GM12891 (cell line): ENCODE results near the gene ADD1.

ENCODE experiments used
- POLR2A ChIP-seq: IDR thresholded peaks from 2 replicates; pipeline ENCODE4 v1.6.1; 2011; ENCODE audit warnings: low read depth, low read length, control low read depth
- POLR2AphosphoS5 ChIP-seq: IDR thresholded peaks from 2 replicates; pipeline ENCODE4 v1.6.1; 2011; ENCODE audit warnings: low read depth, low read length, control low read depth
- TAF1 ChIP-seq: IDR thresholded peaks from 2 replicates; pipeline ENCODE4 v1.6.1; 2011; ENCODE audit warnings: low read depth, low read length, control low read depth

DNA sequence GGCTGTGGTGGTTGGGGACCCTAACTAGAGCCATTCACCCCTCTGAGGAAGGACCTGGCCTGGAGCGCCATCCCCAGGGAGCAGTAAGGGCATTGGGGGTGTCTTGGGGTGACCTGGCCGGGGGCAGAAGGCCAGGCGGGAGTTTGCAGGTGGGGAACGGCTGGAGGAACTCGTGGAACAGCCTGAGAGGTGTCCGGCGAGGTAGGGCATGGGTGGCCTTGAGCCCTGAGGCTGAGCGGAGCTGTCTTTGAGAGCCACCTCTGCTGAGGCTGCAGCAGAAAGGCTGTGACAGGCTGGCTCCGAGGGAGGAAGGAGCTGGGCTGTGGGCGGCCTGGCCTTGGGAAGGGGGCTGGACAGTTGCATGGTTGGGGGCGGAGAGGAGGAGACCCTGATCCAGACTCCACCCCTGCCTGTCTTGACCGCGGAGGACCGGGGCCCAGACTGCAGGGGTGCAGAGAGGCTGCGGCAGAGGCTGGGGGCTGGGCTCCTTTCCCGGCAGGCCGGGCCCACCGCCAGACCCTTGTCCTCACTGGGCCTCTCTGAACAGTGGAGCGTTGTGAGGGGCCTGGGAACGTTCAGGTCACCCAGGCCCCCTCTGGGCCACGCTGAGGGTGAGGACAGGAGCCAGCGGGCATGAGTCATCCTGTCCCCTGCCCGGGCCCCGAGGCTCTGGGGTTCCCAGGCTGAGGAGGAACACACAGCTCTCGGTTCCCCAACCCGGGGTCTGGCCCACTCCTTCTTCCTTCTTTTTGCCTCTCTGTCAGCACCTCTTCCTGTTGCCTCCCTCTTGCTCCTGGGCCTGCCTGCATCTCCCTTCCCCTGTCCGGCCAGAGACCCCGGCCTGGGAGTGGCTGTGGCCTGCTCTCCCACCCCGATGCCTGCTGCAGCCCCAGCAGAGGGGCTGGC lies 42.7 kb upstream of the ADD1 start:
- no peak for TF ChIP-seq POLR2A
- TF ChIP-seq POLR2AphosphoS5 = no peak
- no peak for TF ChIP-seq TAF1
